Measurements from ENCODE around the gene TMEM51.

DNA sequence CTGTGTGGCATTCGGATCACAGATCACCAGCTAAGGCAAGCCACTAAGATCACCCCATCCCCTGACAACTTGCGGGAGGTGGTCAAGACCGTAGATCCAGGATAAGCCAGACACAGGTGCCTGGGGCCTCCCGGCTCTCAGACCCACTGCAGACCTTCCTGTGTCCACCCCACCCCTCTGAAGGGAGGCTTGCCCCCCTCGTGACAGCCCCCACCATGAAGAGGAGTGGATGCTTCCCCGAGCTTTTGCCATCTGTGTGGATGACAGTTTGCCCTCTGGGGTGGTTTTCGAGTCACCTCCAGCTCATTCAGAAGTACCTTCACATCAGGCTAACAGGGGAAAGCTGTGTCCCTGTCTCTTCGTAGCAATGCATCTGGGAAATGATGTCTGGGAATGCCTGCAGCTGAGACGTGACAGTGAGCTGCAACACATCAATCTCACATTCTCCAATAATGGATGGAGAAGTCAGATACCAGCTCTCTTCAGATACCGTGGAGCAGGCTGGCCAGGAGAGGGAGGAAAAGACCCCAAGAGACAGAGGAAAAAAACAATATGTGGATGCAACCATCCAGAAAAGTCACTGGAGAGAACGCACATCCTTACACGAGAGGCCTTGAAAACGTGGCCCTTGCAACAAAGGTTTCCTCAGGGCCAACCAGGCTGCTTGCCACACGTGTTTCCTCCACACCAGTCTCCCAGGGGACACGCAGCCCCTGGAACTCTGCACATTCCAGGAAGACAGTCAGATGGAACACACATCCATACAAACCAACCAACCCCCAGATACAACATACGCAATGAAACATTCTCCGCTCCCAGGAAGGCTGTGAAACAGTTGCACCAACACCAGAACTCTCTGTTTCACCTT lies 73.1 kb downstream of the TMEM51 start:
- TF ChIP-seq, protein P1, sequence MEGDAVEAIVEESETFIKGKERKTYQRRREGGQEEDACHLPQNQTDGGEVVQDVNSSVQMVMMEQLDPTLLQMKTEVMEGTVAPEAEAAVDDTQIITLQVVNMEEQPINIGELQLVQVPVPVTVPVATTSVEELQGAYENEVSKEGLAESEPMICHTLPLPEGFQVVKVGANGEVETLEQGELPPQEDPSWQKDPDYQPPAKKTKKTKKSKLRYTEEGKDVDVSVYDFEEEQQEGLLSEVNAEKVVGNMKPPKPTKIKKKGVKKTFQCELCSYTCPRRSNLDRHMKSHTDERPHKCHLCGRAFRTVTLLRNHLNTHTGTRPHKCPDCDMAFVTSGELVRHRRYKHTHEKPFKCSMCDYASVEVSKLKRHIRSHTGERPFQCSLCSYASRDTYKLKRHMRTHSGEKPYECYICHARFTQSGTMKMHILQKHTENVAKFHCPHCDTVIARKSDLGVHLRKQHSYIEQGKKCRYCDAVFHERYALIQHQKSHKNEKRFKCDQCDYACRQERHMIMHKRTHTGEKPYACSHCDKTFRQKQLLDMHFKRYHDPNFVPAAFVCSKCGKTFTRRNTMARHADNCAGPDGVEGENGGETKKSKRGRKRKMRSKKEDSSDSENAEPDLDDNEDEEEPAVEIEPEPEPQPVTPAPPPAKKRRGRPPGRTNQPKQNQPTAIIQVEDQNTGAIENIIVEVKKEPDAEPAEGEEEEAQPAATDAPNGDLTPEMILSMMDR (IDR thresholded peaks at IDR 0.05; ENCODE audit: insufficient read depth, low read depth, low read length), result no peak
- TF ChIP-seq EZH2 (IDR thresholded peaks at IDR 0.05; ENCODE audit: insufficient read depth, low read length), result no peak

Measured in astrocyte (in vitro differentiated cells and primary cell).